ENCODE results near the gene CDH23. TPM values are rescaled to one million over a fixed set of nuclear protein-coding genes. Genes with fewer than 3 reads are reported as not detected.

The CDH23 gene
- polyA plus RNA-seq, 1 donor (not counting 4 experiments of a cell fraction or from before 2014, with no cell fraction given) = 0.01 TPM

DNA sequence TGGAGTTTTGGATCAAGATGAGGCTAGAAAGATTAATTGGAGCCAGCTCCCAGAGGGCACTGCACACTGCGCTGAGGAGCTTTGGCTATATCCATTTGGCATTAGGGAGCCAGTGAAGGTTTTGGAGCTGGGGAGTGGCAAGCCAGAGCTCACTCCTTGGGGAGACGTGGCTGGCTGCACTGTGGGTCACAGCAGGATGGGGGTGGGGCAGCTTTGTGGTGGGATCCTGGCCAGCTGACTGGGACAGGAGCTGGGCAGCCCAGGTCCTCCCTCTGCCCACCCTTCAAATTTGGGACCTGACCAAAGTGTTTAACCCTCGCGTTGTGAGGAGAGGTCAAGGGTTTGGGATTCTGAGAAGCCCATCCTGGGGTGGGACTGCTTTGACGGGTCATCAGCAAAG, 317.9 kb downstream of the CDH23 start:
- Histone ChIP-seq H3K79me2 (ENCODE audit: control insufficient read depth, insufficient read depth, low read length) (no peaks in the 10 kb centered on the region), H3K4me3 (ENCODE audit: control insufficient read depth in 2 of 3, extremely low read depth in 1 of 3, insufficient read depth in 2 of 3, low read depth in 1 of 3, low read length in 3 of 3) (no peak overlapping the region), H3K9ac (ENCODE audit: control insufficient read depth, extremely low read depth, insufficient read depth, low read length) (no peak overlapping the region), H3K9me1 (ENCODE audit: control insufficient read depth, extremely low read depth, insufficient read depth, low read length) (no peaks in the 10 kb centered on the region), H3K9me3 (ENCODE audit: control insufficient read depth, low read depth, low read length) (no peaks in the 10 kb centered on the region), H2AFZ (ENCODE audit: control insufficient read depth, low read length) (peak overlapping the region; percentile 72), H3K27me3 (ENCODE audit: control insufficient read depth, extremely low read depth, insufficient read depth, low read length) (no peaks in the 10 kb centered on the region), H3K36me3 (ENCODE audit: control insufficient read depth in 2 of 2, extremely low read depth in 1 of 2, insufficient read depth in 2 of 2, low read length in 2 of 2) (no peaks in the 10 kb centered on the region), H3K4me2 (ENCODE audit: control insufficient read depth, extremely low read depth, insufficient read depth, low read depth, low read length) (peak overlapping the region; percentile 14), H3K27ac (ENCODE audit: control insufficient read depth, insufficient read depth, low read length) (no peak overlapping the region), H3K4me1 (ENCODE audit: control insufficient read depth, extremely low read depth, insufficient read depth, low read length) (peaks cover 17% of the 10 kb centered on the region), H4K20me1 (ENCODE audit: control insufficient read depth, extremely low read depth, insufficient read depth, low read length) (no peaks in the 10 kb centered on the region)
- TF ChIP-seq EZH2 (IDR thresholded peaks at IDR 0.05; ENCODE audit: low read length) = no peak
- TF ChIP-seq, protein P1, sequence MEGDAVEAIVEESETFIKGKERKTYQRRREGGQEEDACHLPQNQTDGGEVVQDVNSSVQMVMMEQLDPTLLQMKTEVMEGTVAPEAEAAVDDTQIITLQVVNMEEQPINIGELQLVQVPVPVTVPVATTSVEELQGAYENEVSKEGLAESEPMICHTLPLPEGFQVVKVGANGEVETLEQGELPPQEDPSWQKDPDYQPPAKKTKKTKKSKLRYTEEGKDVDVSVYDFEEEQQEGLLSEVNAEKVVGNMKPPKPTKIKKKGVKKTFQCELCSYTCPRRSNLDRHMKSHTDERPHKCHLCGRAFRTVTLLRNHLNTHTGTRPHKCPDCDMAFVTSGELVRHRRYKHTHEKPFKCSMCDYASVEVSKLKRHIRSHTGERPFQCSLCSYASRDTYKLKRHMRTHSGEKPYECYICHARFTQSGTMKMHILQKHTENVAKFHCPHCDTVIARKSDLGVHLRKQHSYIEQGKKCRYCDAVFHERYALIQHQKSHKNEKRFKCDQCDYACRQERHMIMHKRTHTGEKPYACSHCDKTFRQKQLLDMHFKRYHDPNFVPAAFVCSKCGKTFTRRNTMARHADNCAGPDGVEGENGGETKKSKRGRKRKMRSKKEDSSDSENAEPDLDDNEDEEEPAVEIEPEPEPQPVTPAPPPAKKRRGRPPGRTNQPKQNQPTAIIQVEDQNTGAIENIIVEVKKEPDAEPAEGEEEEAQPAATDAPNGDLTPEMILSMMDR (optimal IDR thresholded peaks at IDR 0.05 in 1 of 3, IDR thresholded peaks at IDR 0.05 in 1 of 3, conservative IDR thresholded peaks at IDR 0.05 in 1 of 3; ENCODE audit: extremely low read depth in 1 of 3, insufficient read depth in 2 of 3, low read length in 3 of 3) = no peak
- DNase-seq (ENCODE audit: low read depth, low spot score) = no peak
- dilution Hi-C loops (cut with MboI; ENCODE audit: extremely low pct_ligation_motif_present, low sequenced_read_pairs) = no loop called here
- FAIRE-seq = no peak

DNA sequence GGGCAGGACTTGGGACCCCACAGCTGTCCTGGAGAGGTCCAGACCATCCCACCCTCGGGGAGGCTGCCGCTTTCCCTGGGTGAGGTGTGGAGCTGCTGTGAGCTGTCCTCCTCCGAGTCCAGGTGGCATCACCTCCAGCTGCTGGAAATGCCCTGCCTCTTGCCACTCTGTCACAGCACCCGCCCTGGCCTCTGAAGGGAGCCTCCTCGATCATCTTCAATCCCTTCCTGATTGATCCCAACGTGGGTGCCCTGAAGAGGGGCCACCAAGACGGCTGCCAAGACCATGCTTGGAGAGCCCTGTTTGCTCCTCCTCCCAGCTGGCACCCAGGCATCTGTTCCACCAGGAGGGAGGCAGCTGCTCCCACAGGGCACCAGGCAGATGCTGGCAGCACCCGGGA, 318.3 kb downstream of the CDH23 start:
- Histone ChIP-seq H3K4me3 (ENCODE audit: control insufficient read depth in 2 of 3, extremely low read depth in 1 of 3, insufficient read depth in 2 of 3, low read depth in 1 of 3, low read length in 3 of 3) (no peak overlapping the region), H3K9me3 (ENCODE audit: control insufficient read depth, low read depth, low read length) (no peaks in the 10 kb centered on the region), H3K27ac (ENCODE audit: control insufficient read depth, insufficient read depth, low read length) (no peak overlapping the region), H3K4me1 (ENCODE audit: control insufficient read depth, extremely low read depth, insufficient read depth, low read length) (peaks cover 17% of the 10 kb centered on the region), H3K9ac (ENCODE audit: control insufficient read depth, extremely low read depth, insufficient read depth, low read length) (no peak overlapping the region), H3K9me1 (ENCODE audit: control insufficient read depth, extremely low read depth, insufficient read depth, low read length) (no peaks in the 10 kb centered on the region), H2AFZ (ENCODE audit: control insufficient read depth, low read length) (no peak overlapping the region), H3K4me2 (ENCODE audit: control insufficient read depth, extremely low read depth, insufficient read depth, low read depth, low read length) (no peak overlapping the region), H4K20me1 (ENCODE audit: control insufficient read depth, extremely low read depth, insufficient read depth, low read length) (no peaks in the 10 kb centered on the region), H3K79me2 (ENCODE audit: control insufficient read depth, insufficient read depth, low read length) (no peaks in the 10 kb centered on the region), H3K36me3 (ENCODE audit: control insufficient read depth in 2 of 2, extremely low read depth in 1 of 2, insufficient read depth in 2 of 2, low read length in 2 of 2) (no peaks in the 10 kb centered on the region), H3K27me3 (ENCODE audit: control insufficient read depth, extremely low read depth, insufficient read depth, low read length) (no peaks in the 10 kb centered on the region)
- FAIRE-seq (no peak), DNase-seq (ENCODE audit: low read depth, low spot score) (no peak)
- no peak for TF ChIP-seq EZH2 (IDR thresholded peaks at IDR 0.05; ENCODE audit: low read length)
- TF ChIP-seq, protein P1 (optimal IDR thresholded peaks at IDR 0.05 in 1 of 3, IDR thresholded peaks at IDR 0.05 in 1 of 3, conservative IDR thresholded peaks at IDR 0.05 in 1 of 3; ENCODE audit: extremely low read depth in 1 of 3, insufficient read depth in 2 of 3, low read length in 3 of 3) = no peak
- dilution Hi-C loops (cut with MboI; ENCODE audit: extremely low pct_ligation_motif_present, low sequenced_read_pairs) = no loop called here
